GM19452 (cell line): ENCODE results near the gene MAML3.

Source experiments
- ATAC-seq: cut with Tn5 transposase; IDR thresholded peaks from one replicate; pipeline ENCODE4 v1.9.1; 2021; ENCODE audit not compliant: unreplicated experiment

The MAML3 gene

DNA sequence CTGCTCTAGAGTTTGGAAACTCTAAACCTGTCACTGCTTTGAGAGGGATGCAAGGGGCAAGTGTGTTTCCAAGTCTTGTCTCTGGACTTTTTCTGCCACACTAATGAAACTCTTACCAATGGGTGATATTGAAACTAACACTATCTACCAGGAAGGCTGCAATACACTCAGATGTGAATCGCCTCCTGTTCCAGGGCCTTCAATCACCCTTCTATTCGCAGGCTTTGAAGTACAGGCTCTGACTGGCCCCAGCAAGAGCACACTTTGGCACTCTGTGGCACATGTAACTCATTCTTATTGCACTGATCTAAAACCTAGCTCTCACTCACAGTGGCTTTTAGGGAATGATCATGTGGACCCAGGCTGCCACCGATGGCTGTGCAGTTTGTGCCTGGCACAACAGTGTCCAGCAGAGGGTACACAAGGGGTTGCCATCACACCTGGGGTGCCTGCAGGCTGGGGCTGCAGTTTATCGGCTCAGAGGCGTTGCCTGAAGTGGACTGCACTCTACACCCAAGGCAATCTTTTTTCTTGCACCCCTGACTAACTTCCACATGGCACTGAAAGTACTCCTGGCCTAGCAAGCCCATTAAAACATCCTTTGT lies 277.5 kb downstream of the MAML3 start:
- ATAC-seq = no peak

DNA sequence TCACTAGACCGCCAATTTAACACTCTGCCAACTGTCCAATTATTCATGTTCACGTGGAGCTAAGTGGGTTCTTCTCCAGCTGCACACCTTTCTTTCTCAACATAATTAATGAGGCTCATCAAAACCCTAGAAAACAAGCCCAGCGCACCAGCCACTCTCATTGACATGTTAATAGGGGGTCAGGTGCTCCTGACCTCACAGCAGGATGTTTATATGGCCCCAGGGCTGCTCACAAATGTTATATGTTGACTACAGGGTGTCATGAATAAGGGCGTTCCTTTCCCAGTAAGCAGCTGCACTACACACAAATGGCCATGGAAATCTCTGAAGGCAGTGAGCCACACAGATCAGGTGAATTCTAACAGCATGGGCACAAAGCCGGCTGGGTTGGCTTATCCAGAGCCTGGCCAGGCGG lies 278.6 kb downstream of the MAML3 start:
- ATAC-seq = no peak

DNA sequence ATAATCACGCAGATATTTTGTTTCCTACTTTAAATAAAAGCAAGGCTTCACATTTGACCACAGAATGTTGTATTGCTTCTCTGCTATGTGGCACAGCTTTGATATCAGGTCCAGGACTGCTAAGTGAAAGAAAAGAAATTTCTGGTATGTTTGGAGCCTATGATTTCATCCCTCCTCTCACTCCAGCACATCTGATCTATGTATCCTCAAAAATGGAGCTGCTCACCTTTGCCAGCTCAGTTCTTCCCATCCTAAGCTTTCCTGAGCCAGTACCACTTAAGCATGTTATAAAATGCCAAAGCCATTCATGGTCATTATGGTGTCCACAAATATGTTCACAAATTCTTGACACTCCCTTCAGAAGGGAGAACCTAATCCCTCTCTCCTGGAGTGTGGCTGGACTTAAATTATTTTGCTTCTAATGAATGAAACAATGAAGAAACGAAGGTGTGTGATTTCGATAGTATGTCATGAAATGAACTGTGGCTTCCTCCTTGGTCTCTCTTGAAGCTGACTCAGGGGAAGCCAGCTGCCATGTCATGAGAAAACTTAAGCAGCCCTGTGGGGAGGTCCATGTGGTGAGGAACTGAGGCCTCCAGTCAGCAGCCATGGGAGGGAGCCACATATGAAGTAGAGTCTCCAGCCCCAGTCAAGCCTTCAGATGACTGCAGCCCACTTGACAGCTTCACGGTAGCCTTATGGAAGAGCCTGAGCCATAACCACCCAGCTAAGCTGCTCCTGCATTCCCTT lies 280.7 kb downstream of the MAML3 start:
- no peak for ATAC-seq

GRCh38 chr4:139872274-139872673 lies 281.7 kb downstream of the MAML3 start:
- no peak for ATAC-seq

GRCh38 chr4:139869810-139870209 lies 284.2 kb downstream of the MAML3 start:
- no peak for ATAC-seq

DNA sequence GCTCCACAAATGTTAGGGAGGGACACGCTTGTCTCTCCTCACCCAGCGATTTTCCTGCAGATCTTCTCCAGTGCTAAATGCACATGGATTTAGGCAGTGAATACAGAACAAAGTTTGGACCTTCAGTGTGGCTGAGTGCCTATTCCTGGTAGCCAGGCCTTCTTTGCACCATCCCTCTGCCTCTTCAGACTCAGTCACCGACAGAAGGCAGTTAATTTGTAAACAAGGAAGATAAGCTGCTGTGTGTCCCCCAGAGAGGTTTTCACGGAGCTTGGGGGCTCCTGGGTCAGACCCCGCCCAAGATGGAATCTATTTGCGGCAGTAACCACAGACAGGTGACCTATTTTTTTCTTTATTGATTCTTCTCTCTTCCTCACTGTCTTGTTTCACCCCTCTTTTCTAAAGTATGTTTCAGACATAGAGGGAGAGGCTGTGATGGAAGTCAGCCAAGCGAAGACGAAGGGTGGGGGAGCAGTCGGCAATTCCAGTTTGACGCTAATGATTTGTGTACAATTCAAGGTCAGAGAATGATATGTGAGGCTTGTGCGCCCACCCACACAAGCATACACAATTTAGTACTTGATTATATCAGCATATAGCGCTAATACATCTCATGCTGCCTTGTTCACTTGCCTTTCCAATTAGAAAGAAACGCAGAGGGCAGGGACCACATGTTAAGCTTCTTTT lies 287.6 kb downstream of the MAML3 start:
- ATAC-seq = no peak

GRCh38 chr4:139865537-139865936 lies 288.4 kb downstream of the MAML3 start:
- ATAC-seq = no peak

DNA sequence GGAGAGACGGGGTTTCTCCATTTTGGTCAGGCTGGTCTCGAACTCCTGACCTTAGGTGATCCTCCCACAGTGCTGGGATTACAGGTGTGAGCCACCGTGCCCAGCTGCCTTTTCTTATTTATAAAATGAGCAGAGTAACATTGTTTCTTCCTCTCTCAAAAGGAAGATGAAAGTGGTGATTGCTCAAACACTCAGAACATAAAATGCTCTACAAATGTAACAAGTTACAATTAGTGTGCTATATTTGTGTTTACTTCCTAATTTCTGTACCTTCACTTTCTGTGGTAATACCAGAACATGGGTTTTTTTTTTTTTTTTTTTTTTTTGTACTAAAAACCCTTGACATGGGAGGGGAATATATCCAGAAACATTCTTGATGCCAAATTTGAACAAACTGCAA lies 290.5 kb downstream of the MAML3 start:
- no peak for ATAC-seq

- ATAC-seq = no peak
These were observed 292.5 kb downstream of the MAML3 start for GRCh38 chr4:139861471-139861870.

DNA sequence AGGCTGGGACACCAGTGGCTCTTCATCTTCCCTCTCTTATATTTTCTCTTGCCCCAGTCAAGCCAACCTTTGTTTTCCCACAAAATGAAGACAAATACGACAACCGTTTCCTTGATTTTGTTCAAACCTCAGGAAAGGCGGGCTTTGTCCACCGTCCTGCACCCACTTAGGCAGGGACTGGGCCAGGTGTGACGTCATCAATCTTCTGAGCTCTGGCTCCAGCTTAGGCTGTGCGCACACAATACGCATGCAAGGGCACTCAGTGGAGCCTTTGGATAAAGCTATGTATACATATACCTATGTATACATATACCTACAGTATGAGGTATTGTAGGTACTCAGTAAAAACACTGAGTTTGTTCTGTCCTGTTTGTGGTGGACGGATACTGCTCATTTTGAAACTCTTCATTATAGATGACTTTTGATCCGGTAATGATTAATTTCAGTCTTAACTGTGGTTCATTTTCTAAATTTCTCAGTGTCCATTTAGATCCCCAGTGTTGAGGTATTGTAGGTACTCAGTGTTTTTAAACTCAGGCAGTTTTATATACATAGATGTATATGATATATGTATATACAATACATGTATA lies 293.5 kb downstream of the MAML3 start:
- ATAC-seq = no peak

GRCh38 chr4:139859876-139860275 lies 294.1 kb downstream of the MAML3 start:
- no peak for ATAC-seq

DNA sequence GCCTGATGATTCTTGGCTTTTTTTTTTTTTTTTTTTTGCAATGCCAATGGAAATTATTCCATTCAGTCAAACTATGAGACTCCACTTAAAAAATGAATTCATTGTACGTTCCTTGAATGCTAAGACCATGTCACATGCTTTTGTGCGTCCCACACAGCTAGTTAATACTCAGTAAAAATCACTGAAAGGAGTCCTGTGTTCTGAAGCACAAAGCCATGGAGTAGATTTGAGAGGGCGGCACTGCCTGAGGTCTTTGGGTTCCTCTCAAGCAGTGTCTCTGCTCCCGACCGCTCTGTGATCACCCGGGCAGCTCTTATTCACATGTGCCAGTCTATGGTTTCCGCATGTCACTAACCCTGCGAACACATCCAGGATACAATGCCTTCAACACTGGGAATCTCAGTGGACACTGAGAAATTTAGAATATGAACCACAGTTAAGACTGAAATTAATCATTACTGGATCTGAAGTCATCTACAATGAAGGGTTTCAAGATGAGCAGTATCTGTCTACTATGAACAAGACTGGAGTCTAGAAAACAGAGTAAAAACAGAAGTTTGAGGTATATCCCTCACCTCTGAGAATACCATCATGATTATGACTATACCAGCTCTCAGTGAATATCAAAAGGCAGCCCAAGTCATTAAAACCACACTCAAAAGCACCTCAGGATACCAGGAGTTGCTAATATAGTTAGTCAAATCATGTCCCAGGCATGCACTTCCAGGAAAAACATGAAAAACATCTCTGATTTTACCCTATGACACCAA lies 295.4 kb downstream of the MAML3 start:
- peak; percentile 98 for ATAC-seq

DNA sequence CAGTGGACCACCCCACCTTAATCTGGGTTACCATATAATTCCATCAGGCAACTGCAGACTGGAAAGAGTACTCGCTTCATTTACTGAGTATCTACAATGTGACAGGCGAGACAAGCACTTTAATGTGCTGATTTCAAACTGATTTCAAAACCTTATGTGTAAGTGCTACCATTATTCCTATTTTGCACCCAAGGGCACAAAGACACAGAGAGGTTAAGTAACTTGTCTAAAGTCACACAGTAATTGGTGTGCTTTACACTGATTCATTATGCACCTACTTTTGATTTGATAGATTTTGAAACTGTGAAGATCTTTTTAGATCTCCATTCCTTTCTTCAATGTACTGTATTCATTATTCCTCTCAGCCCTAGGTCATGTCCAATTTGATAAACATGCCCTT lies 296.0 kb downstream of the MAML3 start:
- no peak for ATAC-seq

GRCh38 chr4:139857021-139857420 lies 297.0 kb downstream of the MAML3 start:
- no peak for ATAC-seq

DNA sequence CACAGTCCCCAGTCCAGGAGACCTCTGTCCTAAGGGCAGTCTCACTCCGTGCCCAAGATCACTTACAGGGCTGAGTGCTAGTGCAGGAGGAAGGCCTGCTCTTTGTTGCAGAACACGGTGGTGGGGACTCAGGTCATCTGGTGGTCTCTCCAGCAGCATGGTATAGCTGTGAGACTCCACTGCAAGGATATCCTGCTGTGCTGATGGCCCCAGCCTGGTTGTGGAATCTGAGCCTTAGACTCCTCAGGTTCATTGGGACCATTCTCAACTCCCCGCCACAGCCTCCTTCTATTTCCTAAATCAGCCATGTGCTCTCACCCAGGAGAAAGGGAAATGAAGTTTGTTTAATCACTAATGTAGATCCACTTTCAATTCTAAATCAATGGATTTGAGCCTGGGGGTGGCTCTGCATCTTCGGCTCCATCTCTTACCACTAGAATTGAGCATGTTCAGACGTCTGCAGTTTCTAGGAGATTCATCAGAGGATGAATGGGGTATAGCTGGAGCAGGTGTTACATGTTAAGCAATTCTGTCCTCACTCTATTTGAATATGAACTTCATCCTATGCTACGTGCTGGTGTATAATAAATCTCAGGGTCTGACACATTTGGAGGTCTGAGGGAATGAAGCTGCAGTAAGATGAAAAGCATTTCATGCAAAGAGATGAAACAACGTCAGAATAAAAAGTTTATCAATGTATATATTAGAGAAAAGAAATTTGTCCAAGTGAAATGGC lies 299.1 kb downstream of the MAML3 start:
- no peak for ATAC-seq

- ATAC-seq = no peak
These were observed 300.7 kb downstream of the MAML3 start for GRCh38 chr4:139853309-139853708.

- no peak for ATAC-seq
These were observed 301.2 kb downstream of the MAML3 start for GRCh38 chr4:139852612-139853269.

DNA sequence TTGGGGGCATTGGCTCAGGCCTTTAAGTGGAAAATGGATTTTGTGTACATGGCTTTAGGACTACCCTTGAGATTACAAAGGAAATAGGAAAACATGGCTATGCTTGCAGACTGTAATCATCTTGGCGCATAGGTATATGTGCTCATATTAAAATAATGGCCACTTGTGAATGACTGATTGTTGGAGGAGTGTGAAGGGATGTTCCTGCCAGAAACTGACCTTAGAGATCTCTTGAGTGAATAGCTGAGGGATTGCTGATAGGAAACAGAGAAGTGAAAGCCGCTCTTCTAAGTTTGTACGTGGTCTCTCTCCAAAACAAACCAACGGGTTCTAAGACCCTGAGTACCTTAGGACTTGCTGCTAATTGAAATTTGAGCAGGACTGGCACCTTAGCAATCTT lies 302.3 kb downstream of the MAML3 start:
- no peak for ATAC-seq

- no peak for ATAC-seq
These were observed 302.9 kb downstream of the MAML3 start for GRCh38 chr4:139851133-139851532.

DNA sequence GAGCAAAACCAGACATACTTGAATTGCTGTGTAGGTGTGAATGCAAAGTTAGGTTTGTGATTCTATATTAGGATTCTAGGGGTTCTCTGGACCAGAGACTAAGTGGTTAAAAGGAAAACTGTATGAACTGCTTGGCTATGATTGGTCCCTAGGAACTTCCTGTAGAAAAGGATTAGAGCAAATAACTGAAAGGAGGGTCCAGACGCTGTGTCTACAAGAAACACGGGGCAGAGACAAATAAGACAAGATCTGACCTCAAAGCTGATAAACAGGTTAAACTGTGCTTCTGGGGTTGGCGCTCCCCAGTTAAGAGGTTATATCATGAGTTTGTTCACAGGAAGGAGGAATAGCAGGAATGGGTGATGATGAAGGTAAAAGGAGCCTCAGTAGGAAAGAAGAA lies 304.8 kb downstream of the MAML3 start:
- no peak for ATAC-seq
